ENCODE measurements around the gene OR2V2. TPM values are rescaled to one million over a fixed set of nuclear protein-coding genes. Genes with fewer than 3 reads are reported as not detected.

The OR2V2 gene
- total and polyA plus RNA-seq, 2 donors (not counting 3 experiments of a cell fraction or from before 2014, with no cell fraction given), result not detected

GRCh38 chr5:181166812-181167733, 19.7 kb downstream of the OR2V2 start:
- DNase-seq (ENCODE audit: low read depth, low spot score) (no peak), FAIRE-seq (no peak)
- no peaks in the 10 kb centered on the region for H3K36me3 ChIP-seq (ENCODE audit: control insufficient read depth in 2 of 2, extremely low read depth in 1 of 2, insufficient read depth in 2 of 2, low read length in 2 of 2)
- dilution Hi-C loops (cut with MboI; ENCODE audit: extremely low pct_ligation_motif_present, low sequenced_read_pairs) (no loop called here), intact Hi-C loops (cut with micrococcal nuclease) (loop anchor here (1.0 kb wide), 1 partner anchor 383 kb away; no protein-coding TSS in a partner anchor)
- H3K9ac ChIP-seq (replicated peaks; ENCODE audit: extremely low read depth, insufficient read depth, low read length), result no peak overlapping the region
- H3K27me3 ChIP-seq (ENCODE audit: control insufficient read depth in 2 of 2, insufficient read depth in 2 of 2, low read length in 2 of 2), result peaks cover 21 to 30% of the 10 kb centered on the region in 2 experiments
- no peak overlapping the region for H3K4me3 ChIP-seq (replicated peaks in 1 of 3; ENCODE audit: insufficient read depth in 1 of 3, low read depth in 1 of 3, low read length in 3 of 3)
- H3K9me1 ChIP-seq (replicated peaks; ENCODE audit: control insufficient read depth, extremely low read depth, insufficient read depth, low read length), result no peaks in the 10 kb centered on the region
- ChIA-PET CTCF (interaction anchor here (1.3 to 2.3 kb wide), 5 partner anchors 17 to 382 kb away, joined by 3 to 24 read pairs (median 8); no protein-coding TSS in a partner anchor), POLR2A (no interaction called here)
- no peaks in the 10 kb centered on the region for H4K20me1 ChIP-seq (replicated peaks; ENCODE audit: control insufficient read depth, extremely low read depth, insufficient read depth, low read length)
- TF ChIP-seq JUN (IDR thresholded peaks at IDR 0.05; ENCODE audit: borderline replicate concordance, insufficient read depth, insufficient read length, low read depth), result no peak
- no peak for TF ChIP-seq POLR2A (IDR thresholded peaks at IDR 0.05; ENCODE audit: low read depth, low read length)
- TF ChIP-seq POLR2AphosphoS5 (IDR thresholded peaks at IDR 0.05; ENCODE audit: insufficient read depth, low read depth, low read length), result no peak
- no peak for TF ChIP-seq CTCF (IDR thresholded peaks at IDR 0.05; ENCODE audit: extremely low read depth in 1 of 2, insufficient read depth in 1 of 2, low read depth in 1 of 2, low read length in 2 of 2)
- H3K9me3 ChIP-seq (replicated peaks; ENCODE audit: control insufficient read depth, insufficient read depth, low read length), result no peaks in the 10 kb centered on the region
- no peak overlapping the region for H3K27ac ChIP-seq (ENCODE audit: insufficient read depth, low read depth, low read length)
- H3K79me2 ChIP-seq (ENCODE audit: control insufficient read depth, insufficient read depth, low read length), result no peaks in the 10 kb centered on the region
- H3K4me1 ChIP-seq (ENCODE audit: control insufficient read depth, extremely low read depth, insufficient read depth, low read length), result peaks cover 6% of the 10 kb centered on the region
- H2AFZ ChIP-seq (ENCODE audit: low read depth, low read length), result no peak overlapping the region
- BruUV-seq (replicated peaks), result no TSS peak
- H3K4me2 ChIP-seq (ENCODE audit: insufficient read depth, low read length), result no peak overlapping the region

Data from endothelial cell of umbilical vein (primary cell).